Gastroesophageal sphincter (tissue), 3 donors: ENCODE measurements around the gene PDGFA.

Experiments used
- CTCF ChIP-seq, 4 experiments: fragments of 200-600 bp in 2 of 4; fragments of 450-650 bp in 2 of 4; sonication (generic) in 1 of 4; IDR thresholded peaks; one replicate each; pipeline ENCODE4 v1.5.1; 2017 to 2019; ENCODE audit warnings: antibody characterized with exemption in 4 of 4, mild to moderate bottlenecking in 2 of 4, moderate library complexity in 2 of 4
- POLR2AphosphoS5 ChIP-seq: sonication (generic); formaldehyde crosslinking; IDR thresholded peaks from one replicate; pipeline ENCODE4 v1.6.1; 2017; ENCODE audit warnings: antibody characterized with exemption

- TF ChIP-seq CTCF (IDR thresholded peaks at IDR 0.05) (no peak), POLR2AphosphoS5 (no peak)
Observed at GRCh38 chr7:504221-505111, 15.2 kb downstream of the PDGFA start.
